B cell (primary cell): ENCODE measurements around the gene EEFSEC.

Experiments used
- CTCF ChIP-seq: fragments of 200-600 bp; IDR thresholded peaks from one replicate; pipeline ENCODE4 v1.8.0; 2022; ENCODE audit warnings: antibody characterized with exemption, mild to moderate bottlenecking
- EZH2 ChIP-seq: IDR thresholded peaks from 2 replicates; pipeline ENCODE4 v1.6.1; 2012; ENCODE audit warnings: borderline replicate concordance, low read depth, mild to moderate bottlenecking, moderate library complexity, low read length; ENCODE audit not compliant: insufficient read depth, poor library complexity, severe bottlenecking

GRCh38 chr3:128397484-128397883 lies 244.2 kb downstream of the EEFSEC start:
- TF ChIP-seq CTCF (no peak), EZH2 (no peak)
